Fibroblast of lung (primary cell): Measurements from ENCODE around the gene ERICH4. TPM values are rescaled to one million over a fixed set of nuclear protein-coding genes. Genes with fewer than 3 reads are reported as not detected.

Source experiments
- DNase-seq, 2 donors: peaks; one replicate each; pipeline versions ENCODE4 v3.0.0 to v3.0.0-alpha.2; 2010; ENCODE audit warnings: low read depth in 2 of 2
- H2AFZ ChIP-seq: 2 replicates; pipeline ENCODE4 v1.5.1; 2012; ENCODE audit warnings: low read length, control low read depth, inconsistent platforms
- H3K27ac ChIP-seq: 2 replicates; pipeline ENCODE4 v1.5.1; 2011; ENCODE audit warnings: low read length, control low read depth; ENCODE audit not compliant: insufficient read depth
- H3K27me3 ChIP-seq: 2 replicates; pipeline ENCODE4 v1.5.1; 2011; ENCODE audit warnings: mild to moderate bottlenecking, low read length; ENCODE audit not compliant: control insufficient read depth, insufficient read depth
- H3K36me3 ChIP-seq: 2 replicates; pipeline ENCODE4 v1.5.1; 2011; ENCODE audit warnings: low read length; ENCODE audit not compliant: control insufficient read depth, insufficient read depth
- H3K4me1 ChIP-seq: 2 replicates; pipeline ENCODE4 v1.5.1; 2011; ENCODE audit warnings: low read length; ENCODE audit not compliant: control insufficient read depth, insufficient read depth; ENCODE audit errors: extremely low read depth
- H3K4me2 ChIP-seq: 2 replicates; pipeline ENCODE4 v1.5.1; 2011; ENCODE audit warnings: low read length, control low read depth; ENCODE audit not compliant: insufficient read depth; ENCODE audit errors: extremely low read depth
- H3K4me3 ChIP-seq, 4 experiments: fragments of 200-600 bp in 1 of 4; sonication (generic) in 1 of 4; replicated peaks in 1 of 4; 2 replicates each; pipeline ENCODE4 v1.5.1; 2011 to 2016; ENCODE audit warnings: low read length in 4 of 4, low read depth in 3 of 4, mild to moderate bottlenecking in 3 of 4, control low read depth in 2 of 4, inconsistent platforms in 1 of 4, mixed read lengths in 1 of 4; ENCODE audit not compliant: insufficient read depth in 1 of 4; ENCODE audit errors: control extremely low read depth in 1 of 4
- H3K79me2 ChIP-seq: 2 replicates; pipeline ENCODE4 v1.5.1; 2012; ENCODE audit warnings: mild to moderate bottlenecking, low read length, inconsistent platforms; ENCODE audit not compliant: control insufficient read depth, insufficient read depth
- H3K9ac ChIP-seq: 2 replicates; pipeline ENCODE4 v1.5.1; 2011; ENCODE audit warnings: mild to moderate bottlenecking, low read length, control low read depth; ENCODE audit not compliant: insufficient read depth
- H3K9me3 ChIP-seq: 2 replicates; pipeline ENCODE4 v1.5.1; 2012; ENCODE audit warnings: low read depth, low read length; ENCODE audit not compliant: control insufficient read depth, insufficient read depth
- H4K20me1 ChIP-seq: 2 replicates; pipeline ENCODE4 v1.5.1; 2011; ENCODE audit warnings: low read length; ENCODE audit not compliant: control insufficient read depth, insufficient read depth; ENCODE audit errors: extremely low read depth
- CTCF ChIP-seq, 2 donors: IDR thresholded peaks in 1 of 2; conservative IDR thresholded peaks in 1 of 2; 1 replicate in 1 of 2; 2 replicates in 1 of 2; pipeline ENCODE4 v1.5.1; 2011 to 2012; ENCODE audit warnings: low read length in 2 of 2, control low read depth in 1 of 2, inconsistent platforms in 1 of 2, low read depth in 1 of 2, mild to moderate bottlenecking in 1 of 2
- EZH2 ChIP-seq: IDR thresholded peaks from 2 replicates; pipeline ENCODE4 v1.5.1; 2012; ENCODE audit warnings: low read length, control low read depth, mild to moderate bottlenecking; ENCODE audit errors: missing control alignments
- polyA plus RNA-seq, 2 donors: library from polyadenylated mRNA; depleted of rRNA in 1 of 2; stranded (reverse) in 1 of 2; unstranded in 1 of 2; fragments of >200 nt; gene quantifications; 2 replicates each; pipeline ENCODE4 v1.2.1, GENCODE V29; 2011 to 2012; ENCODE audit warnings: missing spikeins in 1 of 2
- total RNA-seq: library from RNA; depleted of rRNA; stranded (reverse); fragments of >200 nt; gene quantifications from 2 replicates; pipeline ENCODE4 v1.2.1, GENCODE V29; 2014

The ERICH4 gene
- total and polyA plus RNA-seq, 2 donors (not counting 1 experiment from before 2014, with no cell fraction given) = not detected

GRCh38 chr19:41420101-41420880 is 22.7 kb upstream of the ERICH4 start:
- H3K27ac ChIP-seq = no peak overlapping the region
- no peaks in the 10 kb centered on the region for H3K79me2 ChIP-seq
- H3K4me2 ChIP-seq = no peak overlapping the region
- no peaks in the 10 kb centered on the region for H4K20me1 ChIP-seq
- no peak overlapping the region for H2AFZ ChIP-seq
- H3K27me3 ChIP-seq = no peaks in the 10 kb centered on the region
- DNase-seq = no peak
- H3K4me3 ChIP-seq = no peak overlapping the region
- H3K4me1 ChIP-seq = no peaks in the 10 kb centered on the region
- no peaks in the 10 kb centered on the region for H3K9me3 ChIP-seq
- peaks cover 15% of the 10 kb centered on the region for H3K36me3 ChIP-seq
- TF ChIP-seq EZH2 (no peak), CTCF (conservative IDR thresholded peaks at IDR 0.05 in 1 of 2, IDR thresholded peaks at IDR 0.05 in 1 of 2; ENCODE audit: low read depth in 1 of 2, low read length in 2 of 2) (no peak)
- no peak overlapping the region for H3K9ac ChIP-seq

- Histone ChIP-seq H3K4me1 (no peaks in the 10 kb centered on the region), H3K4me3 (no peak overlapping the region), H3K27me3 (no peaks in the 10 kb centered on the region), H3K27ac (no peak overlapping the region), H3K9ac (no peak overlapping the region), H3K79me2 (no peaks in the 10 kb centered on the region), H3K36me3 (peaks cover 15% of the 10 kb centered on the region), H3K4me2 (no peak overlapping the region), H4K20me1 (no peaks in the 10 kb centered on the region), H2AFZ (no peak overlapping the region), H3K9me3 (no peaks in the 10 kb centered on the region)
- DNase-seq = no peak
- no peak for TF ChIP-seq EZH2
- no peak for TF ChIP-seq CTCF (conservative IDR thresholded peaks at IDR 0.05 in 1 of 2, IDR thresholded peaks at IDR 0.05 in 1 of 2; ENCODE audit: low read depth in 1 of 2, low read length in 2 of 2)
Observed at GRCh38 chr19:41421314-41421713, 21.6 kb upstream of the ERICH4 start.

GRCh38 chr19:41421973-41422372 is 21.0 kb upstream of the ERICH4 start:
- peaks cover 2% of the 10 kb centered on the region for H3K4me1 ChIP-seq
- no peak overlapping the region for H3K4me2 ChIP-seq
- no peak for TF ChIP-seq EZH2
- TF ChIP-seq CTCF (conservative IDR thresholded peaks at IDR 0.05 in 1 of 2, IDR thresholded peaks at IDR 0.05 in 1 of 2; ENCODE audit: low read depth in 1 of 2, low read length in 2 of 2) = no peak
- no peaks in the 10 kb centered on the region for H3K9me3 ChIP-seq
- H3K9ac ChIP-seq = no peak overlapping the region
- no peaks in the 10 kb centered on the region for H3K79me2 ChIP-seq
- no peaks in the 10 kb centered on the region for H3K27me3 ChIP-seq
- DNase-seq = no peak
- H3K36me3 ChIP-seq = peaks cover 15% of the 10 kb centered on the region
- H3K4me3 ChIP-seq = no peak overlapping the region
- H3K27ac ChIP-seq = no peak overlapping the region
- no peaks in the 10 kb centered on the region for H4K20me1 ChIP-seq
- H2AFZ ChIP-seq = no peak overlapping the region
